Muscle layer of colon (tissue), 2 donors: Measurements from ENCODE around the gene NDRG2.
"Not testable (repeated sequence)": the region's sequence is repeated elsewhere in the genome, so short reads cannot be mapped to it uniquely, and the experiment has no call there.

Experiments used
- H3K27ac ChIP-seq: one replicate; pipeline ENCODE4 v1.7.0; 2013; ENCODE audit warnings: low read depth, mild to moderate bottlenecking, low read length, moderate library complexity
- H3K27me3 ChIP-seq, 2 donors: one replicate each; pipeline ENCODE4 v1.7.0; 2013; ENCODE audit warnings: low read length in 2 of 2, mild to moderate bottlenecking in 2 of 2; ENCODE audit not compliant: insufficient read depth in 2 of 2, control insufficient read depth in 1 of 2
- H3K36me3 ChIP-seq: one replicate; pipeline ENCODE4 v1.7.0; 2013; ENCODE audit warnings: mild to moderate bottlenecking, low read length; ENCODE audit not compliant: insufficient read depth
- H3K4me1 ChIP-seq: one replicate; pipeline ENCODE4 v1.7.0; 2013; ENCODE audit warnings: mild to moderate bottlenecking, low read length; ENCODE audit not compliant: insufficient read depth
- H3K4me3 ChIP-seq, 2 donors: one replicate each; pipeline ENCODE4 v1.7.0; 2013; ENCODE audit warnings: low read length in 2 of 2, low read depth in 1 of 2, mild to moderate bottlenecking in 1 of 2, moderate library complexity in 1 of 2
- H3K9ac ChIP-seq: one replicate; pipeline ENCODE4 v1.7.0; 2013; ENCODE audit warnings: low read length
- H3K9me3 ChIP-seq: one replicate; pipeline ENCODE4 v1.7.0; 2013; ENCODE audit warnings: mild to moderate bottlenecking, low read length
- donor health status: abdominal sarcoma.
- donor health status: Adenocarcinoma of cecum.

The NDRG2 gene

GRCh38 chr14:21017528-21018245, 7.2 kb downstream of the NDRG2 start:
- Histone ChIP-seq H3K36me3 (peaks cover 45% of the 10 kb centered on the region), H3K4me1 (peaks cover 6% of the 10 kb centered on the region), H3K4me3 (no peak overlapping the region), H3K27ac (no peak overlapping the region), H3K27me3 (no peaks in the 10 kb centered on the region), H3K9me3 (no peaks in the 10 kb centered on the region), H3K9ac (no peak overlapping the region)

- Histone ChIP-seq H3K27me3 (no peaks in the 10 kb centered on the region), H3K9ac (no peak overlapping the region), H3K27ac (no peak overlapping the region), H3K9me3 (no peaks in the 10 kb centered on the region), H3K4me1 (peaks cover 4% of the 10 kb centered on the region), H3K36me3 (peaks cover 38% of the 10 kb centered on the region), H3K4me3 (no peak overlapping the region)
Observed at GRCh38 chr14:21016413-21017190, 8.3 kb downstream of the NDRG2 start.

GRCh38 chr14:21015312-21015711, 9.5 kb downstream of the NDRG2 start:
- H3K4me3 ChIP-seq: no peak overlapping the region
- H3K4me1 ChIP-seq: peaks cover 4% of the 10 kb centered on the region
- H3K9me3 ChIP-seq: no peaks in the 10 kb centered on the region
- no peaks in the 10 kb centered on the region for H3K27me3 ChIP-seq
- no peak overlapping the region for H3K27ac ChIP-seq
- H3K36me3 ChIP-seq: peaks cover 25% of the 10 kb centered on the region
- no peak overlapping the region for H3K9ac ChIP-seq

DNA sequence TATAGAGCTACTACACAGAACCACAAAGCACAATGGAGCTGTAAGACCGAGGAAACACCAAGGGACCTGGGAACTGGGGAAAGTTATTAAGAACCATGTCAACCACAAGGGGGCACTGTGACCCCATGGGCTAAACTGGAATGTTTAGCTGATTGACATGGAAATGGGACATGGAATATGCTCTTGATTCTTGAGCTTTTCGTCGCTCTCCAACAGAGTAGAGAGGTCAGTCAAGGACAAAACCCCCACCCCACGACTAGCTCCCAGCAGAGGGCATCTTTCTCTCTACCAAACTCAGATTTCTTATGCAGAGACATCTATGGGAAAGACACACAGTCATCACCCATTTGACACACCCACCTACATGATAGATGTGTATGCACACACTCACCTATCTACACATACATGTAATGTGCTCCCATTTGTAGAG, 10.1 kb downstream of the NDRG2 start:
- Histone ChIP-seq H3K4me1 (peaks cover 4% of the 10 kb centered on the region), H3K27ac (no peak overlapping the region), H3K9ac (no peak overlapping the region), H3K9me3 (no peaks in the 10 kb centered on the region), H3K27me3 (no peaks in the 10 kb centered on the region), H3K4me3 (no peak overlapping the region), H3K36me3 (peaks cover 23% of the 10 kb centered on the region)

DNA sequence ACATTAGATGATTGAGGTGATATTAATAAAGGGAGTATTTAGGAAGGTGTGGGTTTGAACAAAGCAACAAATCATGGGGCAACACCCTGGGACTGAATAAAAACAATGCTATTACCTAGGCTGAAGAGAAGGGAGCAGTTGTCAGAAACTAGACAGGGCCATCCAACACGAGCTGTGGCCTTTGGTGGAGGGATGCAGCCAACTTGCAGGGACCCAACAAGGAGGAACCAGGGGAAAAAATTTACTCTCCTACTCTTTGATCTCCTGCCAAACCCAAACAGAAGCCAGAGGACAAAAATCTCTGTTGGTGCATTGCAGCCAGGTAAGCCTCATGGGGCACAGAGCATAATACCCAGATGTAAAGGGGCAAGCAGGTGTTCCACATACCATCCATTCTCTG, 13.7 kb downstream of the NDRG2 start:
- Histone ChIP-seq H3K27ac (no peak overlapping the region), H3K36me3 (no peaks in the 10 kb centered on the region), H3K9me3 (no peaks in the 10 kb centered on the region), H3K4me3 (no peak overlapping the region), H3K9ac (no peak overlapping the region), H3K27me3 (no peaks in the 10 kb centered on the region), H3K4me1 (peaks cover 4% of the 10 kb centered on the region)

GRCh38 chr14:21009721-21010120, 15.1 kb downstream of the NDRG2 start:
- not testable (repeated sequence) for H3K27ac ChIP-seq, H3K27me3 ChIP-seq, H3K9me3 ChIP-seq, H3K36me3 ChIP-seq, H3K4me3 ChIP-seq, H3K9ac ChIP-seq, H3K4me1 ChIP-seq

- Histone ChIP-seq H3K4me3 (no peak overlapping the region), H3K9ac (no peak overlapping the region), H3K9me3 (no peaks in the 10 kb centered on the region), H3K36me3 (no peaks in the 10 kb centered on the region), H3K27me3 (no peaks in the 10 kb centered on the region), H3K27ac (no peak overlapping the region), H3K4me1 (peaks cover 2% of the 10 kb centered on the region)
Observed at GRCh38 chr14:21003788-21004346, 21.0 kb downstream of the NDRG2 start.

GRCh38 chr14:21001218-21001617, 23.6 kb downstream of the NDRG2 start:
- no peak overlapping the region for H3K27ac ChIP-seq
- no peak overlapping the region for H3K4me3 ChIP-seq
- H3K9me3 ChIP-seq: no peaks in the 10 kb centered on the region
- H3K9ac ChIP-seq: no peak overlapping the region
- H3K36me3 ChIP-seq: peaks cover 13% of the 10 kb centered on the region
- H3K4me1 ChIP-seq: peaks cover 4% of the 10 kb centered on the region
- no peaks in the 10 kb centered on the region for H3K27me3 ChIP-seq

DNA sequence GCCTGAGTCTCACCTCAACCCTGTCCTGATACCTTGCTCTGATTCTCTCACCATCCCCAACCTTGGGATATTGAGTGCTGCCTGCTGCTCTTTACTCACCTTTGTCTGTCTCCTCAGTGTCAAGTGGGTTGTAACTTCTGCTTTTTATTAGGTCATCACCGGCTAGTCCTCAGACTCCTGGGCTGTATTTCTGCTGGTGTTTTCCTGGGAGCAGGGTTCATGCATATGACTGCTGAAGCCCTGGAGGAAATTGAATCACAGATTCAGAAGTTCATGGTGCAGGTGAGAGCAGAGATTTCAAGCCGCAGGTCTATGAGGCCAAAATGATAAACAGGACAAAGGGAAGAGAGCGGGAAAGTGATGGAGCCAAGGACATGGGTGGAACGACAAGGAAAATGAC, 25.3 kb downstream of the NDRG2 start:
- Histone ChIP-seq H3K27me3 (no peaks in the 10 kb centered on the region), H3K9me3 (no peaks in the 10 kb centered on the region), H3K36me3 (peaks cover 29% of the 10 kb centered on the region), H3K9ac (no peak overlapping the region), H3K27ac (no peak overlapping the region), H3K4me1 (peaks cover 4% of the 10 kb centered on the region), H3K4me3 (no peak overlapping the region)

DNA sequence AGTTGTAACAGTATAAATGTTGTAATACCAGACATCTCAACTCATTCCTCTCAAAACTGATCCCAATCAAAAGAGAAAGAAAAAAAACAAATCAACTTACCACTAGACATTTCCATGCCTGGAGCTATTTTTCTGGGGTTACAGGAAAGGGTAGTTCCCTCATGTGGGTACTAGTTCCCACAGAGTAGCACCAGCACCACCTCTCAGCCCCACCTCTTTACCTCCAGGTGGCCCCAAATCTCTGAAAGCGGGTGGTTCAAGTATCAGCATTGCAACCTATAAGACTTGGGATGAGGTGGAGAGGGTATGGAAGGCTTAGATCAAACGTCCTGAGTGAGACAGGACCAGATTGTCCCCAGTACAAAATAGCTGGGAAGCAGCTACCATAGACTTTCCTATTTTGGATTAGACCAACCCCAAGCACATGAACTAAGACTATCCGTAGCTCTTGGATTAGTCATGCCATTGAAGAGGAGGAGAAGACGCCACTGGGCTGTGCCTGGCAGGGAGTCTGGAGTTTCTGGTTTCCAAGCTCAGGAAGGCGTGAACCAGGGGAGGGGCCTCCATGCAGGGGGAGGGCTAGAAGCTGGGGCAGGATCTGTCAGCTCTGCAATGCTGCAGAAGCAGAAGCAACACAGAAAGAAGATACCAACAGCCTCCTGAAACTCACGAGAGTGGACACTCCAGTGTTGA, 26.0 kb downstream of the NDRG2 start, which contains the start of gene SLC39A2:
SLC39A2 (plus strand) TSS at position 620 of the 693 bp plus-strand sequence. CDS start 154 bp downstream, outside the sequence.
- H3K9ac ChIP-seq: no peak within 1 kb of the TSS
- peaks cover 4% of the 10 kb centered on the region for H3K4me1 ChIP-seq
- peaks cover 36% of the 10 kb centered on the region for H3K36me3 ChIP-seq
- H3K27ac ChIP-seq: no peak within 1 kb of the TSS
- no peak within 1 kb of the TSS for H3K4me3 ChIP-seq
- no peaks in the 10 kb centered on the region for H3K9me3 ChIP-seq
- no peaks in the 10 kb centered on the region for H3K27me3 ChIP-seq

DNA sequence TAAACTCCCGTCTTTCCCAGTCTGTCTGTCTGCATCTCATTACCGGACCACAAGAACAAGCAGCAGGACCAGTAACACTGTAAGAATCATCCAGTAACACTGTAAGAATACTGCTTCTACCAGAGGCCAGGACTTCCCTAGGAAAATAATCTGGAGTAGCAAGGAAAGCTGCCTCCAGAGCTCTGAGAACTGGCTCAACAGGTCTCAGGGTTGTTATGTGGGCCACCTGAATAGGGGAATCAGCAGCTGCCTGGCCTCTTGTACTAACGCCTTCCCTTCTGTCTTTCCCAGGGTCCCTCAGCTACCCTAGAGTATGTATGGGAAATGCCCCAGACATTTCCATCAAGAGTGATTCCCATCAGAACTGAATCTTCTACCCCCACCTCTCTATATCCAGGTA, 26.7 kb downstream of the NDRG2 start:
- peaks cover 41% of the 10 kb centered on the region for H3K36me3 ChIP-seq
- peaks cover 4% of the 10 kb centered on the region for H3K4me1 ChIP-seq
- no peaks in the 10 kb centered on the region for H3K27me3 ChIP-seq
- H3K27ac ChIP-seq: no peak overlapping the region
- no peak overlapping the region for H3K4me3 ChIP-seq
- H3K9me3 ChIP-seq: no peaks in the 10 kb centered on the region
- no peak overlapping the region for H3K9ac ChIP-seq
